Measurements from ENCODE around the gene GNL2. TPM values are rescaled to one million over a fixed set of nuclear protein-coding genes. Genes with fewer than 3 reads are reported as not detected.

The GNL2 gene
- total RNA-seq = 57.8 and 62.2 TPM in 2 replicates

DNA sequence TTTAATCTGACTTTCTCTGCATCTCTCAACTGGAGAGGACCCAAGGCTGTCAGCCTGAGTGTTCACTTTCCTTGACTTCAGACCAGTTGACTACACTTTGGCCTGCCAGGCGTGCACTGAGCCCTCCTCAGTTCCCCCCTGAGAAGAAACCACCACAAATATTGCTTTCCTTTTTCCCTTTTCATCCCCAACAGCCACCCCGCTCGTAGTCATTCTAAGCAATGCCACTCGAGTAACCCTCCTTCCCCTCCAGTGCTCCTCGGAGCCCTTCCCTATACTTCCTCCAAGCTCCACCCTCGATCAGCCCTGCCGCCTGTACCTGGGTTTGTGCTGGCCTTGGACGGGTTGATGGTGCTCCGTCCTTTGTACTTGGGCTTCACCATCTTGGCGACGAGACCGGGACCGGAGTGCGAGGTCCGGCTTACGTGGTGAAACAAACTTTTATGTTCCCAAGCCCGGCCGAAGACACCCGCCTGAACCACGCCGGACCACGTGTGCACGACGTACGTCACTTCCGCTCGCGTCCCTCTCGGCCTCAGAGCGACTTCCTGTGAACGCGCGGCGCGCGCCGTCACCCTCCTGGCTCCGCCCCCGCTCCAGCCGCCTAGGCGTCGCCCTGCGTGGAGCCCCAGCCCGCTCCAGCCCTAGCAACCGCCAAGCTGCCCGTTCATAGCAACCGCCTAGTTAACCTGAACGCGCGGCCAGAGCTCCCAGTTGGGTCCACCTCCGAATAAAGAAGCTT lies at the start of gene GNL2:
GNL2 (minus strand) TSS at position 498 of the 742 bp plus-strand sequence; CDS start at position 383, 115 bp downstream.

DNA sequence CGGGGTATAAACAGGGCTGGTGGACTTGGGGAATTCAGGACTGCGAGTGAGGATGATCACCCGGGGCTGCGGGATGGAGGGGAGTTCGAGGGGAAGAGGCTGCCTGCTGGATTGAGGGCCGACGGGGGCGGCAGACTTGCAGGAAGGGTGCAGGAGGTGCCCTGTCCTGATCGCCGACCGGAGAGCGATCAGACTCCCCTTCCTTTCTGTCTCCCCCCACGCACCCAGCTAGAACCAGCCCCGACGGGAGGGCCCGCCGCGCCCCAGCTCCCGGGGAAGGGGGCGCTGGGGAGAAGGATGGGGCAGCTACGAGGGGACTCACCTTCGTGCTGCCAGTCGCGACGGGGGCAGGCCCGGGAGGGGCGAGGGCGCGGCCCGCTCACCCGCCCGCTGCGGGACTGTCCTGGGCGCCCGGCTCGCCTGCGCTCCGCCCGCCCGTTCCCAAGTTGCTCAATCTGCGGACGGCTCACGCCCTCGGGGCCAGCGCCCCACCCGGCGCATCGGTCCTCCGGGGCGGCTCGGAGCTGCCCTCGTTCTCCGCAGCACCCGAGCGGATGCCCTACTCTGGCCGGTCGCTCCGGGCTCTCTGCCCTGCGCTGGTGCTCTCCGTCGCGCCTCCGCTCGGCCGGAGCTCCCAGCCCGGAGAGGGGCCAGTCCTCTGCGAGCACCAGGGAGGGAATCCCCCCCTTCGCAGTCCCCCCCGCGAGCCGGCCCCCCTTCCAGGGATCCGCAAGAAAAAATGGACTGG lies 38.7 kb upstream of the GNL2 start, which contains the start of gene RSPO1:
RSPO1 (minus strand) TSS at position 649 of the 748 bp plus-strand sequence. CDS start 5,231 bp downstream, outside the sequence.

DNA sequence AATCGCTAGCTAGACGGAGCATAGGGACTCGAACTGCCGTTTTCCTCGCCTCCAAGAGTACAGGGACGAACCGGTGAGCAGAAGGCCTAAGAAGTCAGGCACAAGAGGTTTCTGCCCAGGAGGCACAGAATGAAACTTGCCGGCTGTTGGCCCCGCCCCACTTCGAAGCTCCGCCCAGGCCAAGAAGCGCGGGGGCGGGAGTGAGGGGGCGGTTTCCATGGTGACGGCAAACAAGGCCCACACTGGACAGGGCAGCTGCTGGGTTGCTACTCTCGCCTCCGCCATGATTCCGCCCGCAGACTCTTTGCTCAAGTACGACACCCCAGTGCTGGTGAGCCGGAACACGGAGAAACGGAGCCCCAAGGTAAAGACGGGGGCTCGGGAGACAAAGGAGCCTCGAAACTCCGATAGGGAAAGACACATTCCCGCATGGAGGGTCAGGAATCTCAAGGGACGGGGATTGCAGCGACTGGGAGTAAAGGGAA lies 39.0 kb downstream of the GNL2 start, which contains the start of gene DNALI1:
DNALI1 (plus strand) TSS at position 229 of the 485 bp plus-strand sequence; CDS start at position 284, 55 bp downstream.

DNA sequence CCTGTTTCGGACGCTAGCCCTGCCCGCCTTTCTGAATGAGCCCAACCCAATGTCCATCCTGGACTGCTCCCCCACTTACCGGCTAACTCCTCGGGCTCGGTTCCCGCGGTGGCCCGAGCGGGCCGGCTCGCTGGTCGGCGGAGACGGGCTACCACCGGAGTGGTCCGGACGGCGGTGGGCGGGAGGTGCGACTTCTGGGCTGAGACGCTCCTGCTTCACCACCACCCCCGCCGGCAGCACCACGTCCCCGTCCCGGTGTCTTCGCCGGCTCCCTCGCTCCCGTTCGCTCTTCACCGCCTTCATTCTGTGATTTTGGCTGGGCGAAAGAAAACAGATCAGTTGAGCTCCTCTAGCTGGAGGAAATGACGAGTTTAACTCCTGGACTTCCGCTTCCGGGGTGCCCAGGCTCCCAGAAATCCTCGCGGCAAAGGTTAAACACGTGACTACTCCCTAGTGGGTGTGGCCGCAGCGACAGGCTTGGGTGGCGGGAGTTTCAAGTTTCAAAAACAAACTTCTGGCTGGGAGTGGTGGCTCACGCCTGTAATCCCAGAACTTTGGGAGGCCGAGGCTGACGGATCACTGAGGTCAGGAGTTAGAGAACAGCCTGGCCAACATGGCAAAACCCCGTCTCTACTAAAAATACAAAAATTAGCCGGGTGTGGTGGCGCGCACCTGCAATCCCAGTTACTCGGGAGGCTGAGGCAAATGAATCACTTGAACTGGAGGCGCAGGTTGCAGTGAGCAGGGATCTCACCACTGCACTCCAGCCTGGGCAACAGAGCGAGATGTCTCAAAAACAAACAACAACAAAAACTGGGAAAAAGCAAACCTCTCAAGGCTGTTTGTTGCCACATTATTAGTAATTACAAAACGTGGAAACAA lies 41.6 kb downstream of the GNL2 start, which contains the start of gene SNIP1:
SNIP1 (minus strand) TSS at position 367 of the 882 bp plus-strand sequence; CDS start at position 303, 64 bp downstream.

Other genes starting within 250 kb of the GNL2 start
- gene ZC3H12A, start 121.4 kb downstream of the GNL2 start, total RNA-seq = 20.5 and 59.0 TPM in 2 replicates
- 66.3 and 80.0 TPM in 2 replicates for gene MEAF6, start 81.2 kb downstream of the GNL2 start, total RNA-seq
- gene SNIP1, start 41.6 kb downstream of the GNL2 start, total RNA-seq = 8.5 and 18.8 TPM in 2 replicates
- gene DNALI1, start 39.0 kb downstream of the GNL2 start, total RNA-seq = 0.21 and 0.48 TPM in 2 replicates
- 0.24 TPM in 1 of 2 replicates, not detected in the other for gene RSPO1, start 39.0 kb upstream of the GNL2 start, total RNA-seq
- 0.64 and 1.4 TPM in 2 replicates for gene CDCA8, start 96.6 kb upstream of the GNL2 start, total RNA-seq
- gene EPHA10, start 169.2 kb upstream of the GNL2 start, total RNA-seq = 0.24 TPM in 1 of 2 replicates, not detected in the other
- 0.64 and 2.2 TPM in 2 replicates for gene MANEAL, start 197.9 kb upstream of the GNL2 start, total RNA-seq
- 42.8 and 54.9 TPM in 2 replicates for gene C1orf122, start 211.9 kb upstream of the GNL2 start, total RNA-seq
- gene YRDC, start 212.3 kb upstream of the GNL2 start, total RNA-seq = 42.7 and 49.7 TPM in 2 replicates

All from tracheal epithelial cell (primary cell).